H9 (cell line): ENCODE data around the gene UNC5B. TPM values are rescaled to one million over a fixed set of nuclear protein-coding genes. Genes with fewer than 3 reads are reported as not detected.

ENCODE experiments used
- DNase-seq: peaks from one replicate; pipeline ENCODE4 v3.0.0-alpha.2; 2017
- H2AFZ ChIP-seq: one replicate; pipeline ENCODE4 v1.6.1; 2013; ENCODE audit warnings: mild to moderate bottlenecking, low read length, control low read depth, moderate library complexity
- H2AK5ac ChIP-seq: 2 replicates; pipeline ENCODE4 v1.6.1; 2013; ENCODE audit warnings: low read length, control low read depth, mixed read lengths; ENCODE audit not compliant: insufficient read length
- H2BK120ac ChIP-seq: one replicate; pipeline ENCODE4 v1.6.1; 2013; ENCODE audit warnings: low read depth, mild to moderate bottlenecking, low read length, control low read depth, inconsistent platforms; ENCODE audit not compliant: poor library complexity, severe bottlenecking
- H2BK12ac ChIP-seq: 2 replicates; pipeline ENCODE4 v1.6.1; 2013; ENCODE audit warnings: low read length, control low read depth, mixed read lengths, low read depth; ENCODE audit not compliant: insufficient read length
- H2BK15ac ChIP-seq: 2 replicates; pipeline ENCODE4 v1.6.1; 2013; ENCODE audit warnings: low read depth, low read length, control low read depth
- H2BK20ac ChIP-seq: one replicate; pipeline ENCODE4 v1.6.1; 2013; ENCODE audit warnings: low read depth, mild to moderate bottlenecking, low read length, control low read depth, inconsistent platforms; ENCODE audit not compliant: poor library complexity, severe bottlenecking
- H2BK5ac ChIP-seq: 2 replicates; pipeline ENCODE4 v1.6.1; 2013; ENCODE audit warnings: low read length, control low read depth, mixed read lengths; ENCODE audit not compliant: insufficient read length
- H3K14ac ChIP-seq: 2 replicates; pipeline ENCODE4 v1.6.1; 2013; ENCODE audit warnings: low read length, control low read depth; ENCODE audit not compliant: insufficient read depth
- H3K18ac ChIP-seq: 2 replicates; pipeline ENCODE4 v1.6.1; 2013; ENCODE audit warnings: low read depth, mild to moderate bottlenecking, mixed read lengths, low read length, control low read depth; ENCODE audit not compliant: insufficient read length
- H3K23ac ChIP-seq: 2 replicates; pipeline ENCODE4 v1.6.1; 2013; ENCODE audit warnings: low read length, control low read depth, mixed read lengths, low read depth; ENCODE audit not compliant: insufficient read length
- H3K23me2 ChIP-seq: 2 replicates; pipeline ENCODE4 v1.6.1; 2013; ENCODE audit warnings: low read depth, mild to moderate bottlenecking, mixed read lengths, low read length, control low read depth; ENCODE audit not compliant: insufficient read length, poor library complexity, severe bottlenecking
- H3K27ac ChIP-seq: 2 replicates; pipeline ENCODE4 v1.5.1; 2013; ENCODE audit warnings: low read length, control low read depth, mixed read lengths, low read depth; ENCODE audit not compliant: insufficient read length
- H3K27me3 ChIP-seq: 2 replicates; pipeline ENCODE4 v1.6.1; 2013; ENCODE audit warnings: low read length, control low read depth, inconsistent platforms; ENCODE audit not compliant: insufficient read depth
- H3K4ac ChIP-seq: 2 replicates; pipeline ENCODE4 v1.6.1; 2013; ENCODE audit warnings: low read depth, mild to moderate bottlenecking, control low read depth, inconsistent platforms, low read length, moderate library complexity
- H3K4me1 ChIP-seq: 2 replicates; pipeline ENCODE4 v1.6.1; 2013; ENCODE audit warnings: low read length, control low read depth, inconsistent platforms; ENCODE audit not compliant: insufficient read depth
- H3K4me2 ChIP-seq: 2 replicates; pipeline ENCODE4 v1.6.1; 2013; ENCODE audit warnings: low read length, control low read depth, mixed read lengths; ENCODE audit not compliant: insufficient read length, insufficient read depth
- H3K56ac ChIP-seq: 2 replicates; pipeline ENCODE4 v1.6.1; 2013; ENCODE audit warnings: low read depth, mild to moderate bottlenecking, mixed read lengths, low read length, control low read depth; ENCODE audit not compliant: insufficient read length
- H3K79me1 ChIP-seq: 2 replicates; pipeline ENCODE4 v1.6.1; 2013; ENCODE audit warnings: low read depth, mild to moderate bottlenecking, moderate library complexity, low read length, control low read depth, inconsistent platforms; ENCODE audit not compliant: insufficient read depth, poor library complexity, severe bottlenecking
- H3K79me2 ChIP-seq: 2 replicates; pipeline ENCODE4 v1.6.1; 2013; ENCODE audit warnings: low read length, control low read depth, inconsistent platforms; ENCODE audit not compliant: insufficient read depth
- H3K9ac ChIP-seq: 2 replicates; pipeline ENCODE4 v1.6.1; 2013; ENCODE audit warnings: low read length, control low read depth, mixed read lengths; ENCODE audit not compliant: insufficient read length; ENCODE audit errors: extremely low read depth
- H3K9me3 ChIP-seq: one replicate; pipeline ENCODE4 v1.6.1; 2013; ENCODE audit warnings: low read depth, low read length, inconsistent platforms; ENCODE audit not compliant: control insufficient read depth
- H3T11ph ChIP-seq: one replicate; pipeline ENCODE4 v1.6.1; 2013; ENCODE audit warnings: mild to moderate bottlenecking, low read length, control low read depth, inconsistent platforms
- H4K20me1 ChIP-seq: one replicate; pipeline ENCODE4 v1.6.1; 2013; ENCODE audit not compliant: control insufficient read depth, insufficient read length, insufficient read depth
- H4K5ac ChIP-seq: 2 replicates; pipeline ENCODE4 v1.6.1; 2013; ENCODE audit warnings: low read depth, mild to moderate bottlenecking, mixed read lengths, low read length, control low read depth; ENCODE audit not compliant: insufficient read length
- H4K8ac ChIP-seq: replicated peaks from 2 replicates; pipeline ENCODE4 v1.6.1; 2013; ENCODE audit warnings: low read length, control low read depth, mixed read lengths, low read depth; ENCODE audit not compliant: insufficient read length
- H4K91ac ChIP-seq: 2 replicates; pipeline ENCODE4 v1.6.1; 2013; ENCODE audit warnings: low read depth, mild to moderate bottlenecking, moderate library complexity, mixed read lengths, low read length, control low read depth; ENCODE audit not compliant: insufficient read length
- H3K27ac Mint-ChIP-seq, 3 experiments: 2 replicates in 2 of 3; 3 replicates in 1 of 3; pipeline ENCODE4 v1.8.0; 2020 to 2021; ENCODE audit warnings: mixed read lengths in 3 of 3, mild to moderate bottlenecking in 1 of 3, moderate library complexity in 1 of 3
- H3K27me3 Mint-ChIP-seq: 2 replicates; pipeline ENCODE4 v1.8.0; 2021; ENCODE audit warnings: low read depth, mild to moderate bottlenecking, moderate library complexity, mixed read lengths
- H3K36me3 Mint-ChIP-seq, 3 experiments: 2 replicates in 2 of 3; 3 replicates in 1 of 3; pipeline ENCODE4 v1.8.0; 2020 to 2021; ENCODE audit warnings: low read depth in 3 of 3, mixed read lengths in 3 of 3; ENCODE audit not compliant: insufficient read depth in 1 of 3
- H3K4me1 Mint-ChIP-seq, 2 experiments: 2 replicates each; pipeline ENCODE4 v1.8.0; 2020; ENCODE audit warnings: mixed read lengths in 2 of 2
- H3K4me3 Mint-ChIP-seq, 2 experiments: 2 replicates in 1 of 2; 3 replicates in 1 of 2; pipeline ENCODE4 v1.8.0; 2020 to 2021; ENCODE audit warnings: mild to moderate bottlenecking in 2 of 2, mixed read lengths in 2 of 2, moderate library complexity in 1 of 2
- H3K9me3 Mint-ChIP-seq, 2 experiments: 2 replicates in 1 of 2; 3 replicates in 1 of 2; pipeline ENCODE4 v1.8.0; 2020; ENCODE audit warnings: mild to moderate bottlenecking in 2 of 2, mixed read lengths in 2 of 2, moderate library complexity in 1 of 2
- WGBS: extraction: QIAGEN DNeasy Blood & Tissue Kit; methylation state at CpG from one replicate; pipeline ENCODE4 v1.1.7; 2013; ENCODE audit warnings: missing lambda C conversion rate, low lambda C conversion rate, mixed read lengths; ENCODE audit not compliant: insufficient read length; ENCODE audit errors: extremely low coverage; 5-methylcytosine and 5-hydroxymethylcytosine counted together
- total RNA-seq: library from RNA; stranded (reverse); gene quantifications from 2 replicates; pipeline ENCODE4 v1.2.1, GENCODE V29; 2021
- TF ChIP-seq, protein P1 (sequence below): fragments of 200-600 bp; sonication (generic); conservative IDR thresholded peaks from 3 replicates; pipeline ENCODE4 v1.8.0; 2021; ENCODE audit warnings: antibody characterized with exemption, mild to moderate bottlenecking

Gene UNC5B
- total RNA-seq, 1 experiment from 2014 or later, result 28.4 TPM

DNA sequence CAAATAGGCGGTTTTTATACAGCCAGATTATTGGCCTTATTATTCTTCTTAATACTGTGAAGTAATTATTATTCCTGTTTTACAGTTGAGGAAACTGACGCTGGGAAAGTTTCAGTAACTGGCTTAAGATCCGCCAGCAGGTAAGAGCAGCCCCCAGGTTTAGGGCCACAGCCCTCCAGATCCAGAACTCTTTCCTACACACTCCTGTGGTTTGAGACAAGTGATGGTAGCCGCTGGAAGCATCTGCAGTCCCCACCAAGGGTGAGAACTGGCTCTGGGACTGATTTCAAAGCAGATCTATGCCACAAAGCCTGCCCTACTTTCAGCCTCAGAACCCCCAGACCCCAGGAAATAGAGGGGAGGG, 3.0 kb upstream of the UNC5B start:
- H4K20me1 ChIP-seq, result no peaks in the 10 kb centered on the region
- DNase-seq, result no peak
- H3K23ac ChIP-seq, result no peak overlapping the region
- no peak overlapping the region for H2BK15ac ChIP-seq
- H4K91ac ChIP-seq, result no peak overlapping the region
- no peak overlapping the region for H3K4ac ChIP-seq
- no peak overlapping the region for H2BK12ac ChIP-seq
- no peaks in the 10 kb centered on the region for H3K36me3 Mint-ChIP-seq
- no peak overlapping the region for H3K27ac ChIP-seq
- H3K4me2 ChIP-seq, result no peak overlapping the region
- H4K8ac ChIP-seq, result no peak overlapping the region
- no peak overlapping the region for H3K14ac ChIP-seq
- no peaks in the 10 kb centered on the region for H3K79me1 ChIP-seq
- no peak overlapping the region for H3K4me3 Mint-ChIP-seq
- H3K27ac Mint-ChIP-seq, result no peak overlapping the region; a peak in 1 of 7 replicates
- no peak overlapping the region for H3K18ac ChIP-seq
- no peak overlapping the region for H3K56ac ChIP-seq
- H2BK20ac ChIP-seq, result no peak overlapping the region
- H3K9me3 ChIP-seq, result no peaks in the 10 kb centered on the region
- H3K23me2 ChIP-seq, result peaks cover 21% of the 10 kb centered on the region
- H2BK5ac ChIP-seq, result no peak overlapping the region
- H3K9me3 Mint-ChIP-seq, result no peaks in the 10 kb centered on the region; a peak in 2 of 5 replicates
- no peak overlapping the region for H3K9ac ChIP-seq
- TF ChIP-seq, protein P1, sequence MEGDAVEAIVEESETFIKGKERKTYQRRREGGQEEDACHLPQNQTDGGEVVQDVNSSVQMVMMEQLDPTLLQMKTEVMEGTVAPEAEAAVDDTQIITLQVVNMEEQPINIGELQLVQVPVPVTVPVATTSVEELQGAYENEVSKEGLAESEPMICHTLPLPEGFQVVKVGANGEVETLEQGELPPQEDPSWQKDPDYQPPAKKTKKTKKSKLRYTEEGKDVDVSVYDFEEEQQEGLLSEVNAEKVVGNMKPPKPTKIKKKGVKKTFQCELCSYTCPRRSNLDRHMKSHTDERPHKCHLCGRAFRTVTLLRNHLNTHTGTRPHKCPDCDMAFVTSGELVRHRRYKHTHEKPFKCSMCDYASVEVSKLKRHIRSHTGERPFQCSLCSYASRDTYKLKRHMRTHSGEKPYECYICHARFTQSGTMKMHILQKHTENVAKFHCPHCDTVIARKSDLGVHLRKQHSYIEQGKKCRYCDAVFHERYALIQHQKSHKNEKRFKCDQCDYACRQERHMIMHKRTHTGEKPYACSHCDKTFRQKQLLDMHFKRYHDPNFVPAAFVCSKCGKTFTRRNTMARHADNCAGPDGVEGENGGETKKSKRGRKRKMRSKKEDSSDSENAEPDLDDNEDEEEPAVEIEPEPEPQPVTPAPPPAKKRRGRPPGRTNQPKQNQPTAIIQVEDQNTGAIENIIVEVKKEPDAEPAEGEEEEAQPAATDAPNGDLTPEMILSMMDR, result no peak; the same call in 2 of the 3 replicates
- H3T11ph ChIP-seq, result no peak overlapping the region
- no peaks in the 10 kb centered on the region; the same call in 1 of the 2 replicates for H3K79me2 ChIP-seq
- H2AFZ ChIP-seq, result no peak overlapping the region
- H2BK120ac ChIP-seq, result no peak overlapping the region
- WGBS, result no CpG with 5 or more reads among the region's 4 CpGs
- no peak overlapping the region for H2AK5ac ChIP-seq
- H4K5ac ChIP-seq, result no peak overlapping the region
- peaks cover 61% of the 10 kb centered on the region for H3K27me3 Mint-ChIP-seq
- H3K4me1 ChIP-seq, result peaks cover 2% of the 10 kb centered on the region
- peaks cover 36 to 43% of the 10 kb centered on the region in 2 experiments for H3K4me1 Mint-ChIP-seq
- H3K27me3 ChIP-seq, result peaks cover 14% of the 10 kb centered on the region; the same call in 1 of the 2 replicates
